Esophagus mucosa (tissue), 1 donor: ENCODE results near the gene ACER2. TPM values are rescaled to one million over a fixed set of nuclear protein-coding genes. Genes with fewer than 3 reads are reported as not detected.
A peak's percentile ranks its signal among the peaks of the same experiment; 100 is the strongest.

Experiments used
- ATAC-seq: fragments of 200-7000 bp; cut with Tn5 transposase; one replicate; pipeline ENCODE4 v1.9.1; 2020
- total RNA-seq: library from RNA; stranded (reverse); gene quantifications from one replicate; pipeline ENCODE4 v1.2.4, GENCODE V29; 2023
- donor health status: DM: yes; HTN: yes; CAD: no.

The ACER2 gene
- total RNA-seq, 1 donor from 2014 or later: 3.1 TPM

GRCh38 chr9:19488721-19489120 lies 79.9 kb downstream of the ACER2 start:
- no peak for ATAC-seq

DNA sequence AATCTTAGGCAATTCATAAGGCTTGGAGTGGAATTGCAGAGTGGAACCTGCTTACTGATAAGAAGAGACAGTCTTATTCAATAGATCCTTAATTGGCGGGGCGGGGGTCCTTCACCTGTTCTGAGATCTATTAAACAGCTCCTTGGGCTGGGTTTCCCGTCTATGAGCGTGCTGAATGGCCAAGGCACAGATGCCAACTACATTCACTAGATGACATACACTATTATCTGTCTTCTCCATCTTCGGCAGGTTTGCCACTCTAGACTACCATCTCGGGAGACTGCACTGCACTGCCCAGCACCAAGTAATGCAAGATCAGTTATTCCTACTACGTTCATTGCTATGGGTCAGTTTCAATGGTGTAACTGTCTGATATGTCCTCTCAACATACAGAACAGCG lies 81.5 kb downstream of the ACER2 start:
- no peak for ATAC-seq

DNA sequence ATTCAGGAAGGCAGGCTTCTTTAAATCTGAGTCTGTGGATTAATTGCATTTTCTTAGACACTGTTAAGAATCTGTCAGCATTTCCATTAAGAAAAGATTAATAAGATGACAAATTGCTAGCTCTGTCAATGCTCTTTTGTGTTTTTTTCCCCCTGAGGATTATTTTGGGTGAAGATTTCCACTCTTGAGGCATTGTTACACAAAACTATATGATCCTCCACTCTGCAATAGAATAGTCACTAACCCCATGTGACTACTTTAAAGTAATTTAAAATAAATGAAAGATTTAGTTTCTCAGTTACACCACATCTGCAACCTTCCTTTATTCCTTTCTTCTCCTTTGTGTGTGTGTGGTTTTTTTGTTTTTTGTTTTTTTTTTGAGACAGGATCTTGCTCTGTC lies 82.0 kb downstream of the ACER2 start:
- no peak for ATAC-seq

- ATAC-seq: no peak
Measured at GRCh38 chr9:19492775-19493173, 84.0 kb downstream of the ACER2 start.

GRCh38 chr9:19493174-19493811 lies 84.5 kb downstream of the ACER2 start:
- ATAC-seq: peak; percentile 58

- ATAC-seq: no peak
Measured at GRCh38 chr9:19493876-19494275, 85.1 kb downstream of the ACER2 start.

- ATAC-seq: no peak
Measured at GRCh38 chr9:19495186-19496028, 86.6 kb downstream of the ACER2 start.

DNA sequence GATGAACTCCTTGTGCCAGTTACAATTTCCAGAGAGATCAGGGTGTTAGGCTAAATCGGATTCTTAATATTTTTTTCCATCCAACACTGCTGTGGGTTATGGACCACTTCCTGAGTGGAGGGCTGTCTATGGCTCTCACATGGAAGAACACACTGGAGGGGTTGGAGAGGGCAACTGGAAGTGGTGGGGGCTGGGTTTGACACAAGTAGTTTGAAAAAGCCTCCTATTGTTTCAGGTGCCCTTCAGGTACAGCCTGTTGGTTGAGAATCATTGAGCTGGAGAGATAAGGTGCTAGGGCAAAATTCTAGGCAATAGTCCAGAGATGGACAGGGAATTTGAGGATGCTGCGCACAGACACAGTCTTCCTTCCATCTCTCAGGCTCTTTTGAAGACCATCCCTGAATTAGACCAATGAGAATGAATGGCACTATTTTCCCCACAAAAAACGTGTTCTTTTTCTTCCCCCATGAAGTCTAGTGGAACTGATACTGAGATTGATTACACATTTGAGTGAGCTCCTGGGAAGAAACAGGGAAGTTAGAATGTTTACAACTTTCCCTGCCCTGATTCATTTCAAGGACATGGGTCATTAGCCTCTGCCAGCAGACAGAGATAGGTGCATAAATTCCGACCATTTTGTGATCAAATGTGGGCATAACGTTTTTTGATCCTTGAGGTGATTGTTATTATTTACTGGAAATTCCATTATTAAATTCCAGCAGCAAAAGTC lies 87.7 kb downstream of the ACER2 start:
- ATAC-seq: no peak

DNA sequence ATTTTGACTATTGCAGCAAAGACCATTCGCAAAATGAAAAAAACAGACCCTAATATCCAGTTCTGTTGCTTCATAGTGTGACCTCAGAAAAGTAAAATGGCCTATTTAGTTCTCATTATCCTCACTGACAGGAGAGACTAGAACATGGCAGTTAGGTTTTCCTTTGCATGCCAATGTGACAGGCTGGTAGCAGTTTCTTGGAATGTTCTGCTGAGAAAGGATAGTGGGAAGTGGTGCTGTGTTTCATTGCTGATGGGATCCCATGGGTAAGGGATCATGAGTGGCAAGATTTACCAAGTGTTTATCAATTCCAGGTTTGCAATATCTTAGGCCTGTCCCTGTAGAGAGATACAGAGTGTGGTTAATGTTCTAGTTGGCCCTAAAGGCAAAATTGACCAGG lies 88.5 kb downstream of the ACER2 start:
- no peak for ATAC-seq

DNA sequence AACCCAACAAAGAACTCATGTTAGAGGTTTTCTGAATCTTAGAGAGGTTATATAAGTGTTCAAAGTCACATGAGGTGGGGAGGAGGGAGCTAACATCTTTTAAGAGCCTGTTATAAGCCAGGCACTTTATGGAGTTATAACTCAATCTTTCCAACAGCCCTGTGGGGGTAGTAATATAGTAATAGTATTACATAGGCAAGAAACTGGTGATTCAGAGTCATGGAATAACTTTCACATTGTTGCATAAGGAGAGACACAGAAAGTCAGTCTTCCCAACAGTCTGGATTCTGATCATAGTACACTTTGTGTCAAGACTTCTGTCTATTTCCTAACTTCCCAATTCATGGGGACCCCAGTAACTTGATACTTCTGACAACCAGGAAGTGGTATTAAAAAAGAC lies 89.2 kb downstream of the ACER2 start:
- ATAC-seq: no peak

Other genes with a start within 250 kb of the ACER2 start
- gene DENND4C, start 178.3 kb upstream of the ACER2 start, total RNA-seq: 31.6 TPM
- gene RPS6, start 28.8 kb upstream of the ACER2 start, total RNA-seq: 2,212 TPM